Measurements from ENCODE around the gene TMEM51. TPM values are rescaled to one million over a fixed set of nuclear protein-coding genes. Genes with fewer than 3 reads are reported as not detected.

The TMEM51 gene
- total RNA-seq, 1 experiment from 2014 or later, result 24.7 TPM

GRCh38 chr1:15139654-15140350 is 13.7 kb upstream of the TMEM51 start:
- Histone ChIP-seq H3K27me3 (replicated peaks; ENCODE audit: control insufficient read depth, insufficient read depth, low read length) (no peaks in the 10 kb centered on the region), H3K4me1 (peaks cover 8% of the 10 kb centered on the region), H3K4me3 (ENCODE audit: low read depth, low read length) (no peak overlapping the region), H3K36me3 (ENCODE audit: control insufficient read depth, insufficient read depth, low read length) (no peaks in the 10 kb centered on the region), H3K9me3 (no peaks in the 10 kb centered on the region)
- Mint-ChIP-seq H3K27ac (ENCODE audit: unreplicated experiment) (peak overlapping the region; percentile 66), H3K27me3 (ENCODE audit: insufficient read depth, unreplicated experiment) (no peaks in the 10 kb centered on the region), H3K4me1 (ENCODE audit: low read depth, unreplicated experiment) (peaks cover 23% of the 10 kb centered on the region), H3K9me3 (ENCODE audit: unreplicated experiment) (no peaks in the 10 kb centered on the region), H3K36me3 (ENCODE audit: insufficient read depth, unreplicated experiment) (no peaks in the 10 kb centered on the region), H3K4me3 (ENCODE audit: unreplicated experiment) (no peak overlapping the region)
- no peak for TF ChIP-seq CTCF (IDR thresholded peaks at IDR 0.05; ENCODE audit: insufficient read depth in 1 of 2, low read depth in 1 of 2, low read length in 1 of 2, severe bottlenecking in 1 of 2, unreplicated experiment in 1 of 2)
- POLR2A ChIA-PET, result interaction anchor here (1.2 kb wide), 1 partner anchor 12 kb away, joined by 4 read pairs; no protein-coding TSS in a partner anchor
- intact Hi-C loops (cut with micrococcal nuclease; ENCODE audit: unreplicated experiment), result loop anchor here (1.0 kb wide), 2 partner anchors 12 to 49 kb away; no protein-coding TSS in a partner anchor
- peak; percentile 88 to 93 for DNase-seq
- CTCF ChIA-PET, result interaction anchor here (0.6 to 1.2 kb wide), 2 partner anchors 12 to 133 kb away, joined by 3 to 4 read pairs; no protein-coding TSS in a partner anchor
- BruUV-seq (replicated peaks), result no TSS peak

- CTCF ChIA-PET, result no interaction called here
- POLR2A ChIA-PET, result no interaction called here
- H3K4me3 ChIP-seq (ENCODE audit: low read depth, low read length), result no peak overlapping the region
These were observed 11.5 kb upstream of the TMEM51 start for GRCh38 chr1:15141935-15142539.

GRCh38 chr1:15145327-15145726 is 8.2 kb upstream of the TMEM51 start:
- no peaks in the 10 kb centered on the region for H3K36me3 ChIP-seq (ENCODE audit: control insufficient read depth, insufficient read depth, low read length)
- TF ChIP-seq CTCF (IDR thresholded peaks at IDR 0.05; ENCODE audit: insufficient read depth in 1 of 2, low read depth in 1 of 2, low read length in 1 of 2, severe bottlenecking in 1 of 2, unreplicated experiment in 1 of 2), result no peak
- Mint-ChIP-seq H3K36me3 (ENCODE audit: insufficient read depth, unreplicated experiment) (no peaks in the 10 kb centered on the region), H3K4me3 (ENCODE audit: unreplicated experiment) (no peak overlapping the region), H3K27ac (ENCODE audit: unreplicated experiment) (peak overlapping the region; percentile 43), H3K27me3 (ENCODE audit: insufficient read depth, unreplicated experiment) (no peaks in the 10 kb centered on the region), H3K9me3 (ENCODE audit: unreplicated experiment) (no peaks in the 10 kb centered on the region), H3K4me1 (ENCODE audit: low read depth, unreplicated experiment) (peaks cover 21% of the 10 kb centered on the region)
- ChIA-PET POLR2A (no interaction called here), CTCF (no interaction called here)
- no peak overlapping the region for H3K4me3 ChIP-seq (ENCODE audit: low read depth, low read length)
- BruUV-seq (replicated peaks), result no TSS peak
- no peaks in the 10 kb centered on the region for H3K27me3 ChIP-seq (replicated peaks; ENCODE audit: control insufficient read depth, insufficient read depth, low read length)
- intact Hi-C loops (cut with micrococcal nuclease; ENCODE audit: unreplicated experiment), result no loop called here
- H3K9me3 ChIP-seq, result no peaks in the 10 kb centered on the region
- H3K4me1 ChIP-seq, result peaks cover 4% of the 10 kb centered on the region
- DNase-seq, result peak in 1 of 2 experiments; percentile 57

More at GRCh38 chr1:15141935-15142539, 11.5 kb upstream of the TMEM51 start:
- BruUV-seq (replicated peaks), result no TSS peak
- no peak overlapping the region for H3K4me3 Mint-ChIP-seq (ENCODE audit: unreplicated experiment)
- Histone ChIP-seq H3K9me3 (no peaks in the 10 kb centered on the region), H3K4me1 (peaks cover 8% of the 10 kb centered on the region), H3K27me3 (replicated peaks; ENCODE audit: control insufficient read depth, insufficient read depth, low read length) (no peaks in the 10 kb centered on the region), H3K36me3 (ENCODE audit: control insufficient read depth, insufficient read depth, low read length) (no peaks in the 10 kb centered on the region)
- TF ChIP-seq CTCF (IDR thresholded peaks at IDR 0.05; ENCODE audit: insufficient read depth in 1 of 2, low read depth in 1 of 2, low read length in 1 of 2, severe bottlenecking in 1 of 2, unreplicated experiment in 1 of 2), result no peak
- DNase-seq, result no peak
- no peaks in the 10 kb centered on the region for H3K36me3 Mint-ChIP-seq (ENCODE audit: insufficient read depth, unreplicated experiment)
- no peaks in the 10 kb centered on the region for H3K9me3 Mint-ChIP-seq (ENCODE audit: unreplicated experiment)
- H3K27me3 Mint-ChIP-seq (ENCODE audit: insufficient read depth, unreplicated experiment), result no peaks in the 10 kb centered on the region
- peaks cover 27% of the 10 kb centered on the region for H3K4me1 Mint-ChIP-seq (ENCODE audit: low read depth, unreplicated experiment)
- no peak overlapping the region for H3K27ac Mint-ChIP-seq (ENCODE audit: unreplicated experiment)
- intact Hi-C loops (cut with micrococcal nuclease; ENCODE audit: unreplicated experiment), result no loop called here
